ENCODE measurements around the gene SPRED2. TPM values are rescaled to one million over a fixed set of nuclear protein-coding genes. Genes with fewer than 3 reads are reported as not detected.

SPRED2 gene
- total and polyA plus RNA-seq, 2 donors from 2014 or later: 8.9 to 42.3 TPM

GRCh38 chr2:65267008-65267407 lies 165.4 kb downstream of the SPRED2 start:
- TF ChIP-seq, protein P1, sequence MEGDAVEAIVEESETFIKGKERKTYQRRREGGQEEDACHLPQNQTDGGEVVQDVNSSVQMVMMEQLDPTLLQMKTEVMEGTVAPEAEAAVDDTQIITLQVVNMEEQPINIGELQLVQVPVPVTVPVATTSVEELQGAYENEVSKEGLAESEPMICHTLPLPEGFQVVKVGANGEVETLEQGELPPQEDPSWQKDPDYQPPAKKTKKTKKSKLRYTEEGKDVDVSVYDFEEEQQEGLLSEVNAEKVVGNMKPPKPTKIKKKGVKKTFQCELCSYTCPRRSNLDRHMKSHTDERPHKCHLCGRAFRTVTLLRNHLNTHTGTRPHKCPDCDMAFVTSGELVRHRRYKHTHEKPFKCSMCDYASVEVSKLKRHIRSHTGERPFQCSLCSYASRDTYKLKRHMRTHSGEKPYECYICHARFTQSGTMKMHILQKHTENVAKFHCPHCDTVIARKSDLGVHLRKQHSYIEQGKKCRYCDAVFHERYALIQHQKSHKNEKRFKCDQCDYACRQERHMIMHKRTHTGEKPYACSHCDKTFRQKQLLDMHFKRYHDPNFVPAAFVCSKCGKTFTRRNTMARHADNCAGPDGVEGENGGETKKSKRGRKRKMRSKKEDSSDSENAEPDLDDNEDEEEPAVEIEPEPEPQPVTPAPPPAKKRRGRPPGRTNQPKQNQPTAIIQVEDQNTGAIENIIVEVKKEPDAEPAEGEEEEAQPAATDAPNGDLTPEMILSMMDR (IDR thresholded peaks at IDR 0.05; ENCODE audit: borderline replicate concordance, extremely low read depth, insufficient read depth): no peak
- Histone ChIP-seq H3K27me3 (ENCODE audit: control insufficient read depth, insufficient read depth, low read length) (no peaks in the 10 kb centered on the region), H3K4me3 (ENCODE audit: low read length in 3 of 3) (no peak overlapping the region), H3K27ac (ENCODE audit: low read depth in 2 of 2, low read length in 2 of 2) (no peak overlapping the region), H3K36me3 (ENCODE audit: control insufficient read depth in 2 of 3, insufficient read depth in 3 of 3, low read length in 3 of 3) (peaks cover 4 to 15% (median 5%) of the 10 kb centered on the region in 3 donors), H3K9me3 (ENCODE audit: control insufficient read depth in 2 of 3, insufficient read depth in 1 of 3, low read length in 3 of 3) (no peaks in the 10 kb centered on the region), H3K9ac (ENCODE audit: low read length in 3 of 3) (no peak overlapping the region), H3K4me1 (ENCODE audit: control insufficient read depth in 2 of 3, insufficient read depth in 2 of 3, low read depth in 1 of 3, low read length in 3 of 3) (no peaks in the 10 kb centered on the region)
- no peak for DNase-seq
- intact Hi-C loops (cut with DNase I): loop anchor here (5.0 to 10.0 kb wide), 2 partner anchors 168 to 285 kb away; partner anchors contain the start of gene SPRED2
- FAIRE-seq: no peak

GRCh38 chr2:65265671-65266045 lies 166.7 kb downstream of the SPRED2 start:
- H3K4me1 ChIP-seq (ENCODE audit: control insufficient read depth in 2 of 3, insufficient read depth in 2 of 3, low read depth in 1 of 3, low read length in 3 of 3): no peaks in the 10 kb centered on the region
- TF ChIP-seq, protein P1 (IDR thresholded peaks at IDR 0.05; ENCODE audit: borderline replicate concordance, extremely low read depth, insufficient read depth): no peak
- peaks cover 4 to 15% (median 7%) of the 10 kb centered on the region in 3 donors for H3K36me3 ChIP-seq (ENCODE audit: control insufficient read depth in 2 of 3, insufficient read depth in 3 of 3, low read length in 3 of 3)
- no peak overlapping the region for H3K4me3 ChIP-seq (ENCODE audit: low read length in 3 of 3)
- no peak for DNase-seq
- FAIRE-seq: no peak
- intact Hi-C loops (cut with DNase I): loop anchor here (5.0 to 10.0 kb wide), 2 partner anchors 169 to 287 kb away; partner anchors contain the start of gene SPRED2
- no peak overlapping the region for H3K9ac ChIP-seq (ENCODE audit: low read length in 3 of 3)
- H3K27ac ChIP-seq (ENCODE audit: low read depth in 2 of 2, low read length in 2 of 2): no peak overlapping the region
- H3K27me3 ChIP-seq (ENCODE audit: control insufficient read depth, insufficient read depth, low read length): no peaks in the 10 kb centered on the region
- no peaks in the 10 kb centered on the region for H3K9me3 ChIP-seq (ENCODE audit: control insufficient read depth in 2 of 3, insufficient read depth in 1 of 3, low read length in 3 of 3)

DNA sequence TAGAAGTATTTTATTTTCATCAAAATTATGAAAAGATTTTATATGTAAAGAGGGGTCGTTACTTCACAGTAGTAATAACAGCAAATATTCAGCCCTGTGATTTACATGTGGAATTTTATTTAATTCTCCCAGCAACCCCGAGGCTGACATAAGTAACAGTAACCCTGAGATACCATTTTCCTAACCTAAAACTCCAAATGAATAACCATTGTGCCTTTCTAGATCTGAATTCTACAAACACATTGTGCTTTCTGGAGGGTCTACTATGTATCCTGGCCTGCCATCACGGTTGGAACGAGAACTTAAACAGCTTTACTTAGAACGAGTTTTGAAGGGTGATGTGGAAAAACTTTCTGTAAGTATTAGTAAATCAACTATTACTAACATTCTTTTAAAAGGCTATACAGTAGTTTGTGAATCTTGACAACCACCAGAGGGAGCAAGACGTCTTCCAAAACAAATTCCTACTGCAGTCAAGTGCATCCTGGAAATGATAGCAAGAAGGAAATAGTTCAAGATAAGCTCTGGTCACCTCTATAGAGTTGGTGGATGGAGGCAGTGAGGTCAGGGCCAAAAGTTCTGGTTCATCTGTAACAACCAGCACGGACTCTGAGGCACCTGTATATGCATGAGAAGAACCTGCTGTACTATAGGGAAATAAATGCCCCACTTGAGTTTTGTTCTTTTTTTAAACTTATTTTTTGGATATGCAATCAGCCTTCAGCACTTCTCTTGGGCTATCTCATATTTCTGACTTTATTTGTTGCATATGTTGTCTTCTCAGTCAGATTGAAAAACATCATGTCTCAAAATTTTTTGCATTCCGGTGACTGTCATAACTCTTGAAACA lies 167.4 kb downstream of the SPRED2 start:
- H3K4me1 ChIP-seq (ENCODE audit: control insufficient read depth in 2 of 3, insufficient read depth in 2 of 3, low read depth in 1 of 3, low read length in 3 of 3): no peaks in the 10 kb centered on the region
- DNase-seq: peak in 3 of 5 donors; percentile 36 to 95 (median 86)
- H3K36me3 ChIP-seq (ENCODE audit: control insufficient read depth in 2 of 3, insufficient read depth in 3 of 3, low read length in 3 of 3): peaks cover 4 to 15% (median 7%) of the 10 kb centered on the region in 3 donors
- no peaks in the 10 kb centered on the region for H3K9me3 ChIP-seq (ENCODE audit: control insufficient read depth in 2 of 3, insufficient read depth in 1 of 3, low read length in 3 of 3)
- H3K4me3 ChIP-seq (ENCODE audit: low read length in 3 of 3): no peak overlapping the region
- no peaks in the 10 kb centered on the region for H3K27me3 ChIP-seq (ENCODE audit: control insufficient read depth, insufficient read depth, low read length)
- intact Hi-C loops (cut with DNase I): loop anchor here (5.0 to 10.0 kb wide), 2 partner anchors 170 to 287 kb away; partner anchors contain the start of gene SPRED2
- no peak overlapping the region for H3K9ac ChIP-seq (ENCODE audit: low read length in 3 of 3)
- H3K27ac ChIP-seq (ENCODE audit: low read depth in 2 of 2, low read length in 2 of 2): no peak overlapping the region
- peak; percentile 52 for FAIRE-seq
- TF ChIP-seq, protein P1 (IDR thresholded peaks at IDR 0.05; ENCODE audit: borderline replicate concordance, extremely low read depth, insufficient read depth): peak; percentile 67
